Measurements from ENCODE around the gene BABAM2.

Gene BABAM2

GRCh38 chr2:27952070-27952469, 61.5 kb downstream of the BABAM2 start:
- H3K4me2 ChIP-seq (ENCODE audit: low read depth, low read length, poor library complexity, severe bottlenecking) = no peak overlapping the region

GRCh38 chr2:27953077-27953476, 62.5 kb downstream of the BABAM2 start:
- H3K27ac ChIP-seq (ENCODE audit: low read depth, low read length) = no peak overlapping the region
- H3K9ac ChIP-seq (ENCODE audit: low read length) = no peak overlapping the region
- H3K9me2 ChIP-seq (replicated peaks; ENCODE audit: insufficient read depth, low read length) = no peaks in the 10 kb centered on the region
- H3K36me3 ChIP-seq (ENCODE audit: low read length) = no peaks in the 10 kb centered on the region
- no peak overlapping the region for H3K4me3 ChIP-seq (ENCODE audit: insufficient read depth, low read length, poor library complexity, severe bottlenecking)
- no peak overlapping the region for H3K4me2 ChIP-seq (ENCODE audit: low read depth, low read length, poor library complexity, severe bottlenecking)
- TF ChIP-seq EZH2phosphoT487 (conservative IDR thresholded peaks at IDR 0.05; ENCODE audit: low read length) (no peak), CTCF (IDR thresholded peaks at IDR 0.05; ENCODE audit: insufficient read depth, low read length, poor library complexity, severe bottlenecking) (no peak)
- no peaks in the 10 kb centered on the region for H3F3A ChIP-seq (ENCODE audit: insufficient read depth)
- no peak overlapping the region for H2AFZ ChIP-seq (ENCODE audit: low read depth, low read length, severe bottlenecking)
- H4K20me1 ChIP-seq (ENCODE audit: low read depth, low read length) = no peaks in the 10 kb centered on the region
- H3K79me2 ChIP-seq (ENCODE audit: insufficient read depth, low read length) = 0 out of 2 replicates have a peak, but pooled peaks cover 10% of the 10 kb centered on the region
- H3K9me3 ChIP-seq (ENCODE audit: insufficient read depth, low read length) = no peaks in the 10 kb centered on the region
- no peaks in the 10 kb centered on the region for H3K27me3 ChIP-seq (ENCODE audit: low read length)

More at GRCh38 chr2:27952070-27952469, 61.5 kb downstream of the BABAM2 start:
- Histone ChIP-seq H3K9me2 (replicated peaks; ENCODE audit: insufficient read depth, low read length) (no peaks in the 10 kb centered on the region), H3K36me3 (ENCODE audit: low read length) (peaks cover 4% of the 10 kb centered on the region; the same call in 1 of the 2 replicates), H3K9ac (ENCODE audit: low read length) (no peak overlapping the region), H3K4me3 (ENCODE audit: insufficient read depth, low read length, poor library complexity, severe bottlenecking) (no peak overlapping the region), H3K9me3 (ENCODE audit: insufficient read depth, low read length) (no peaks in the 10 kb centered on the region), H3K27ac (ENCODE audit: low read depth, low read length) (no peak overlapping the region), H3K79me2 (ENCODE audit: insufficient read depth, low read length) (0 out of 2 replicates have a peak, but pooled peaks cover 18% of the 10 kb centered on the region), H3F3A (ENCODE audit: insufficient read depth) (no peaks in the 10 kb centered on the region), H2AFZ (ENCODE audit: low read depth, low read length, severe bottlenecking) (no peak overlapping the region), H3K27me3 (ENCODE audit: low read length) (no peaks in the 10 kb centered on the region), H4K20me1 (ENCODE audit: low read depth, low read length) (no peaks in the 10 kb centered on the region)
- TF ChIP-seq CTCF (IDR thresholded peaks at IDR 0.05; ENCODE audit: insufficient read depth, low read length, poor library complexity, severe bottlenecking) = no peak
- TF ChIP-seq EZH2phosphoT487 (conservative IDR thresholded peaks at IDR 0.05; ENCODE audit: low read length) = no peak

GRCh38 chr2:27954221-27954673, 63.7 kb downstream of the BABAM2 start:
- Histone ChIP-seq H3K9me3 (ENCODE audit: insufficient read depth, low read length) (no peaks in the 10 kb centered on the region), H3K36me3 (ENCODE audit: low read length) (no peaks in the 10 kb centered on the region), H3K4me2 (ENCODE audit: low read depth, low read length, poor library complexity, severe bottlenecking) (no peak overlapping the region), H3K9me2 (replicated peaks; ENCODE audit: insufficient read depth, low read length) (no peaks in the 10 kb centered on the region), H3K27me3 (ENCODE audit: low read length) (no peaks in the 10 kb centered on the region), H3F3A (ENCODE audit: insufficient read depth) (no peaks in the 10 kb centered on the region), H3K9ac (ENCODE audit: low read length) (no peak overlapping the region), H4K20me1 (ENCODE audit: low read depth, low read length) (no peaks in the 10 kb centered on the region), H3K79me2 (ENCODE audit: insufficient read depth, low read length) (0 out of 2 replicates have a peak, but pooled peaks cover 10% of the 10 kb centered on the region), H3K4me3 (ENCODE audit: insufficient read depth, low read length, poor library complexity, severe bottlenecking) (no peak overlapping the region), H2AFZ (ENCODE audit: low read depth, low read length, severe bottlenecking) (no peak overlapping the region), H3K27ac (ENCODE audit: low read depth, low read length) (no peak overlapping the region)
- no peak for TF ChIP-seq EZH2phosphoT487 (conservative IDR thresholded peaks at IDR 0.05; ENCODE audit: low read length)
- TF ChIP-seq CTCF (IDR thresholded peaks at IDR 0.05; ENCODE audit: insufficient read depth, low read length, poor library complexity, severe bottlenecking) = no peak

Data from SU-DHL-6 (cell line).